Urothelium cell line (cell line): ENCODE measurements around the gene CDKN2D.
A peak's percentile ranks its signal among the peaks of the same experiment; 100 is the strongest.

Experiments used
- DNase-seq: peaks from one replicate; pipeline ENCODE4 v3.0.0; 2011; ENCODE audit warnings: low spot score, mixed read lengths
- FAIRE-seq: peaks from 2 replicates; lab custom pipeline; 2011; peaks lifted over from hg19 to GRCh38; lab: Jason Lieb, UNC

The CDKN2D gene

DNA sequence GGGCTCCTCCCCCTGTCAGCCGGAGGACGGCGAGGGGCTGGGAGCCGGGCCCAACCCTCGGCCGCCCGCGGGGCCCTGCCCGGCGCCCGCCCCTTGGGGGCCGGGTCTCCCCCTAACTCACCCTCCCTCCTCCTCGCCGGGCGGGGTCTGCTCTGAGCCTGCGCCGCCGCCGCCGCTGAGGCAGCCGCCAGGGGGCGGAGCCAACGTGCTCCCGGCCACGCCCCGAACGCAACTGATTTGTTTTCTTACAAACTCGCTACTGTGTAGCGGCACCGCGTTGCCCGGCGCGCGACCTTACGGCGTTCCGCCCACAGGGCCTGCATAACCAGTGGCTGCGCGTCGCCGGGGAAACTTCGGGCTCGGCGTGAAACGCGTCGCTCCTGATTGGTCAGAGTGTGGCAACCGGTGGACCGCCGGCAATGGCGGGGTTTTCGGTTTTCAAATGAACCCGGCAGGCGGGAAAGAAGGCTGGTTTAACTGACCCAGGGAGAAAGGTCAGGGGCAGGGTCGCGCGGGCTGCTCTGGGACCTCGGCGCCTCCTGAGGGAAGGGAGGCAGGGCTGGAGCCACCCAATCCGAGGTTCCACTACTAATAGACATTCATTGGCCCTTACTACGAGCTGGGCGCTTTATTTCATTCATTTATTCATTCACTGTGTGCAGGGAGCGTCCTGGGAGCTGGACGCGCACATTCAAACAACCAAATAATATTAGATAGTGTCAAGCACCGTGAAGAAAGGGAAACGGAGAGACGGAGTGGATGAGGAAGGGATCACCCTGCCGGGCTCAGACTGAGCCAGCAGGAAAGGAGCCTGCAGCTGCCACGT, at the start of gene CDKN2D:
Gene CDKN2D (minus strand): TSS at position 154 of the 826 bp plus-strand sequence. CDS start 326 bp downstream, outside the sequence.
- peak; percentile 76 for FAIRE-seq
- peak; percentile 85 for DNase-seq

DNA sequence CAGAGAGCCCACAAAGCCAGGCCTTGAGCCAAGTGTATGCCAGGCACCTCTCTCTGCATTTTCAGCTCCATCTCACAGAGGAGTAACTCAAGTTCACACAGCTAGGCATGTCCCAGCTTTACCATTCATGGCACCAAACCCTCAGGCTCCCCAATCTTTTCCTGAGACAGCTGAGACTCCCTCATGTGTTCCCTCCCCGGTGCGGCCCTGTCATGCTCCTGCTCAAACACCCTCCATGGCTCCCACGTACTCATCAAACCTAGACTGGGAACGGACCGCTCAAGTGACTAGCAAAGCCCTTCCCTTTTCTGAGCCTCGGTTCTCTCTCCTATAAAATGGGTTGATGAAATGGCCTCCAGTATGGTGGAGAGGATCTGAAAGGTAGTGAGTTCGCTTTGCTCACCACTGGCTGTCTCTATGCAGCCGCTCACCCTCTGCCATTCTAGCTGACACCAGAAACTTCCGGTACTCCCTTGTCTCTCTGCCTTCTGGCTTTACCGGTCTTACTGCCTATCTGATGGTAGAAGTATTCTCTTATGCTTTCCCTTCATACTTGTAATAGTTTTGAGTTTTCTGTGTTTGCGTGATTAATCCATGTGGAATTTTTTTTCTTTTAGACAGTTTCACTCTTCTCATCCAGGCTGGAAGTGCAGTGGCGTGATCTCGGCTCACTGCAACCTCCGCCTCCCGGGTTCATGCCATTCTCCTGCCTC, 48.8 kb upstream of the CDKN2D start:
- FAIRE-seq = no peak
- DNase-seq = peak; percentile 40

DNA sequence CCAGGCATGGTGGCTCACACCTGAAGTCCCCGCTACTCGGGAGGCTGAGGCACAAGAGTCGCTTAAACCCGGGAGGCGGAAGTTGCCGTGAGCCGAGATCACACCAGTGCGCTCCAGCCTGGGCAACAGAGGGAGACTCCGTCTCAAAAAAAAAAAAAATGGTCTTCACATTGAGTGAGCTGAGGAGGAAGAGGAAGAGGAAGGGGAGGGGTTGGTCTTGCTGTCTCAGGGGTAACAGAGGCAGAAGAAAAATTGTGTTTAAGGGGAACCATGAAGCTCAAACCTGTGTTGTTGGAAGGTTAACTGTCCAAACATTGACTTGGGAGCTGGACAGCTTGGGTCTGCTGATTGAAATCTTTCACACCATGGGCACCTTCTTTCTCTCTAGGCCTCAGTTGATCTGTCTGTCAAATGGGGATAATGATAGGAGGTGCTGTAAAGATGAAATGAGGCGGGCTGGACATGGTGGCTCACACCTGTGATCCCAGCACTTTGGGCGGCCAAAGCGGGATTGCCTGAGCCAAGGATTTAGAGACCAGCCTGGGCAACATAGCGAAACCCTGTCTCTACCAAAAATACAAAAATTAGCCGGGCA, 46.7 kb upstream of the CDKN2D start:
- FAIRE-seq = no peak

DNA sequence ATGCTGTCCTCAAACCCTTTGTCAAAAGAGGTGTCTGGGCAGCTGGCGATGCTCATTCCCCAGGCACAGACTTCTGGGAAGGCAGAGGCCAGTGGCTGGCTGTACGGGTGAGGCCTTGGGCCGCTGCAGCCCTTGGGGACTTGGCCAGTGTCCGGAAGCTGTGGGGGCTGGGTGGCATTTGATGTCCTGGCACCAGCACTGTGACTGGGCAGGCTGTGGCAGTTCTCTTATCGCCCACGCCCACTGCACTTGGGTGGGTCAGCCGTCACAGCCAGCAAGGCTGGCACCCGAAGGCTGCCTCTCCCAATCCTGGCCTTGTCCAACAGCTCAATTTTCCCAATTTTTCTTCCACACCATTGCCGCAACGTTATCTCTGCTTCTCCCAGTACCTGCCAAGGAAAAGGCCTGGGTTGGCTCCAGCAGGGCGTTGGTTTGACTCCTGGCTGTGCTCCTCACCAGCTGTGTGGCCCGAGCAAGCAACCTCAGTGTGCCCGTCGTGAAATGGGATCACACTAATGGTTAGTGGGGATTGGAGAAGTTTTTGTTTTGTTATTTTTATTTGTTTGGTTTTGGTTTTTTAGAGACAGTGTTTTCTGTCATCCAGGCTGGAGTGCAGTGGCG, 43.8 kb upstream of the CDKN2D start:
- FAIRE-seq = no peak
- DNase-seq = no peak

More for the DNA sequence above, 46.7 kb upstream of the CDKN2D start:
- no peak for DNase-seq

DNA sequence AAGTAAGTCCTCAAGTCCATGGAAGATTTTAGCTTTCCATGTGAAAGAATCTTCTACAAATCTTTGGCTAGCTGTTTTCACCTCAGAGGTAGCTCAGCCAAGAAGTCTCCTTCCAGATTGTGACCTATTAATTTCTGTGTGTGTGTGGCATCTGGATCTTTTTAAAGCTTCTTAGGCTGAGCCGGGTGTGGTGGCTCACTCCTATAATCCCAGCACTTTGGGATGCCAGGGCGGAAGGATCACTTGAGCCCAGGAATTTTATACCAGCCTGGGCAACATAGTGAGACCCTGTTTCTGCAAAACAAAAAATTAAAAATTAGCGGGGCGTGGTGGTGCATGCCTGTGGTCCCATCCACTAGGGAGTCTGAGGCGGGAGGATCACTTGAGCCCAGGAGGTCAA, 43.1 kb upstream of the CDKN2D start:
- DNase-seq (no peak), FAIRE-seq (no peak)

DNA sequence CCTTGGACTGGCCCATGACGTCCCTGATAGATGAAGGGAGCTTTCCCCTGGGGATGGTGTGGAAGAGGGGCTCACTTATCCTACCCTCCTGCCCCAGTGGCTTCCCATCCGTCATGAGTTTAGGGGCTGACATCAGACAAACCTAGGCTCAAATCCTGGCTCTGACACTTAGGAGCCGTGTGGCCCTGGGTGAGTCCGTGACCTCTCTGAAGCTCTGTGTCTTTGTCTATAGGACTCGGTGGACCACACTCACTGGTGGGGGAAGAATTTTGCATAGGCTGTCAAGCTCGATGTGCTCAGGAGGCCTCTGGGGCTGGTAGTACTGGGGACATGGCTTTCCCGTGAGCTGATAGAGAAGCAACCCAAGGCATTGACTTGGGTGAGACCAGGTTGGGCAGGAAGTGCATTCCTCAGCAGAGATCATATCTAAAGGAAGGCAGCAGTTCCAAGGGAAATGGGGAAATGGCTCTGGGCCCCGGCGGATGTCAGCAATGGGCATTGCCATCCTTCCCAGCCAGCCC, 35.7 kb upstream of the CDKN2D start:
- DNase-seq (no peak), FAIRE-seq (no peak)

DNA sequence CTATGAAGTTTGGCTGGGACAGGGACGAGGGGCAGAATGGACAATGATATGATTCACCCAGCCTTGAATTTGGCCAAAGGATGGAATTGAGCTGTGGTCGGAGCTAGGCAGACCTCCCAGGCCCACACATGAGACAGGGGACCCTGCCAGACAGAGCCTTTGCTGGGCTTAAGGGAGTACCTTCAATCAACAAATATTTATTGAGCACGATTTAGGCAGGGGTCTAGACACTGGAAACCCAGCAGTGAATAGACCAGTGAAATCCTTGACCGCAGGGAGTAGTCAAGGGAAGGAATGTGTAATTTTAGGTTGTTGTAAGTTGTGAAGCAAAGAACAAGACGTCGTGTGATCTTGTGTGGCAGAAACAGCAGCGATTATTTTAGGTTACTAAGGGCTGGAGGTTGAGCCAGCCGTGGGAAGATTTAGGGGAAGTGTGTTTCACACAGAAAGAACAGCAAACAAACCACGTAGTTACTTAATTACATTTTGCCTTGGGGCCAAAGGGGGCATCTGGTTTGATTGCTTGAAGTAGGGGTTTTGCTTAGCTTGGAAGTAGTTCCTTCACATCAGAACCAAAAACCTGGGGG, 35.2 kb upstream of the CDKN2D start:
- no peak for DNase-seq
- no peak for FAIRE-seq

DNA sequence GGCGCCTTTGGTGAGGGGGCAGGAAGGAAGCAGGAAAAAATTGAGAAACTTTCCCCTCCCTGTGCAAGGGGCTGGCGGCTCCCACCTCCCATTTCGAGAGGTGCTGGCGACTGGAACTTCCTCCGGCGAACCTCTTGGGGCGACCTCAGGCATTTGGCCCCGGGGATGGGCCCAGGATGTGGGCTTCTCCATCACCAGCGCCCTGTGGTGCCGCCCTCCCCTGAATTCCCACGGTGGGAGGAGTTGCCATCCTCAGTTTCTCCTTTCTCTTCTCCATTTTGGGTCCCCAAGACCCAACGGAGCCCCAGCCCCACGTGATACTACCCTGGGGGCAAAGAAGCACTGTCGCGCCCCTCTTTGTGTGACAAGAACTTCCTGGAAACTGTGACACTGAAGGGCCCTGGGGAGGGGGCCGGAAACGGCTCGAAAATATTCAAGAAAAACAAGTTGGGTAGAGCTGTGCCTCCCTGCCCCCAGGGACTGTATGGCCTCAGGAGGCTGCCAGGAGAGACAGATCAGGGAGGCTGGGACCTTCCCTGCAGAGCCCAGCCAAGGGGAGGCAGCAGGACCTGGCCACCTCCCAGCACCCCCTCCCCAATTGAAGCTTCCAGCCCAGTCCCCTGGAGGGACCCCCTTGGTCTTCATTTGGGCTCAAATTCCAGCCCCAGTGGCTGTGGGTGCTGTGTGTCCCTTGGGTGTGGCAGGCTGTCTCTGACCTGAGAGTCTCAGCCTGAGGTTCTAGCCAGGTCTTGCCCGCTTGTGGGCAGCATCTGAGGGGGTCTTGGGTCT, 34.5 kb upstream of the CDKN2D start:
- no peak for FAIRE-seq
- DNase-seq = no peak

DNA sequence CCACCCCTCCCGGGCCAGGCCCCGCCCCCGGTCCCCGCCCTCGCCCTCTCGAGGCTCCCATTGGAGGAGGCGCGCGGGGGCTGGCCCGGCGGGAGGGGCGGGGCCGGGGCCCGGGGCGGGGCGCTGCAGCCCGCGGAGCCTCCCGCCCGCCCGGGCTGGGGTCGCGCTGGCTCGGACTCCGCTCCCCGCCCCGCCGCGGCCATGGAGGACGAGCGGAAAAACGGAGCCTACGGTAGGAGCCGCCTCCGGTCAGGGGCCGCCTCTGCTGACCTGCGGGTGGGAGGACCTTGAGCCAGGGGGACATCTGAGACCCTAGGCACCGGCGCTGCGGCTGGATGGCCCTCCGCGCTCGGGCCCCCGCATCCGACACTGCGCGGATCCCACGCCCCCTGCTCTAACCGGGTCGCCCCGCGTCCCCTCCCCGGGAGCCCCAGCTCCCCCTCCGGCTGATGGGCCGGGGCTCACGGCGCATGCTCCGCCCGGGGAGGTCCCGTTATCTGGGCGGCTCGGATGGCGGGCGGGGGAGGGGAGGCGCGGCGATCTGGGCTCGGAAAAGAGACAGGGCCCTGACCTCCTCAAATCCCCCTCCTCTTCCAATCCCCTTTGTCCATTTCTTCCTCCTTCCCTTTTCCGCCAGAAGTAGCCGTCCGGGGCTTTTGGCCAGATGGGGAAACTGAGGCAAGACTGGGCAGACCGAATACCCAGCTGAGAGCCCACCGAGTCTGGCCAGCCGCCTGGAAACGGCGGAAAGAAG, 33.7 kb upstream of the CDKN2D start:
- DNase-seq (peak; percentile 92), FAIRE-seq (no peak)

DNA sequence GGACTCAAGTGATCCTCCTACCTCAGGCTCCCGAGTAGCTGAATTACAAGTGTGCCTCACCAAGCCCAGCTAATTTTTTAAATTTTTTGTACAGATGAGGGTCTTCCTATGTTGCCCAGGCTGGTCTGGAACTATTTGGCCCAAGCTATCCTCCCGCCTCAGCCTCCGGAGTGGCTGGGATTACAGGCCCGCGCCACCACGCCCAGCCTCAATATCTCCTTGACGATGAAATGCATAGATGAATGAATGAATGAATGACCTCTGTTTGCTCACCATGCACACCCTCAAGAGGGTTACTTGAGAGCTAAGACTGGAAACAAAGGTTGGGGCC, 33.2 kb upstream of the CDKN2D start:
- FAIRE-seq (no peak), DNase-seq (no peak)

DNA sequence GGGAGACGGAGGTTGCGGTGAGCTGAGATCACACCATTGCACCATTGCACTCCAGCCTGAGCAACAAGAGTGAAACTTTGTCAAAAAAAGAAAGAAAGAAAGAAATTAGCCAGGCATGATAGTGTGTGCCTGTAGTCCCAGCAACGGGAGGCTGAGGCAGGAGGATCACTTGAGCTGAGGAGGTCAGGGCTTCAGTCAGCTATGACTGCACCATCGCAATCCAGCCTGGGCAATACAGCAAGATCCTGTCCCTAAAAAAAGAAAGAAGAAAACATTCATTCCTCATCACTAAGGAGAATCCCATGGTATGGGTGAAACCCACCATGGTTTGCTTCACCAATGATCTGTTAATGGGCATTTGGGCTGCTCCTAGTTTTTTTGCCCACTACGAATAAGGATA, 31.4 kb upstream of the CDKN2D start:
- FAIRE-seq = no peak
- DNase-seq = no peak

DNA sequence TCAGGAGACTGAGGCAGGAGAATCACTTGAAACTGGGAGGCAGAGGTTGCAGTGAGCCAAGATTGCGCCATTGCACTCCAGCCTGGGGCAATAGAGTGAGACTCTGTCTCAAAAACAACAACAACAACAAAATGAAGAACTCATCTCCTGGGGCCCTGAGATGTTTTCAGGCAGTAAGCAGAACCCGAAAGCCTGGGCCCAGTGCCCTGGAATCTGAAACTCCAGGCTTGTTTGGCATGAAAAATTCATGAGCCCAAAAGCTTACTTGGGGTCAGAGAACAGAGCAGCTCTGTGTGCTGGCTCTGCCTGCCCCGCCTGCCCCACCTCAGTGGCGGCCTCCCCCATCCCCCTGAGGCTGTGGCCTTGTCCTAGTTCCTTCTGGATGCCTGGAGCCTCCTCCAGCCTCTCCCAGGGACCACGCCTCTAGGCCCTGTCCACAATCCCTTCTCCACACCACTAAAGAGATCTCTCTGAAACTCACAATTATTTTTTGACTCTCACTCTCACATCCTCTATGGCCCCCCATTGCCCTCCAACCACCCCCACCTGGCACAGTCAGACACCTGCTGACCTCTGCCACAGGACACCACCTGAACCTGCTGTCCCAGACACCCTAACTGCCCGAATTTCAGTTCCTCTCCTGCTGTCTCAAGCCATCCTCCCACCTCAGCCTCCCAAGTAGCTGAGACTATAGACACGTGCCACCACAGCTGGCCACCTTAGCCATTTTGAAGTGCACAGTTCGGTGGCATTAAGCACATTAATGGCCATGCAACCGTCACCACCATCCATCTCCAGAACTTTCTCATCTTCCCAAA, 25.2 kb upstream of the CDKN2D start:
- no peak for DNase-seq
- FAIRE-seq = no peak

DNA sequence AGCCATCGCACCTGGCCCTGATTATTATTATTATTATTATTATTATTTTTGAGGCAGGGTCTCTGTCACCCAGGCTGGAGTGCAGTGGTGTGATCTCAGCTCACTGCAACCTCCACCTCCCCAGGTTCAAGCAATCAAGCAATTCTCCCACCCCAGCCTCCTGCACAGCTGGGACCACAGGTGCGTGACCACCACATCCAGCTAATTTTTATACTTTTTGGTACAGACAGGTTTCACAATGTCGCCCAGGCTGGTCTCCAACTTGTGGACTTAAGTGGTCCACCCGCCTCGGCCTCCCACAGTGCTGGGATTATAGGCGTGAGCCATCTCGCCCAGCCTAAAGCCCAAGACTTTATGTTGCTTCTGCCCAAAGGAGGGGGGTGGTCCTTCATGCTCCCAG, 24.4 kb upstream of the CDKN2D start:
- no peak for FAIRE-seq
- DNase-seq = no peak

DNA sequence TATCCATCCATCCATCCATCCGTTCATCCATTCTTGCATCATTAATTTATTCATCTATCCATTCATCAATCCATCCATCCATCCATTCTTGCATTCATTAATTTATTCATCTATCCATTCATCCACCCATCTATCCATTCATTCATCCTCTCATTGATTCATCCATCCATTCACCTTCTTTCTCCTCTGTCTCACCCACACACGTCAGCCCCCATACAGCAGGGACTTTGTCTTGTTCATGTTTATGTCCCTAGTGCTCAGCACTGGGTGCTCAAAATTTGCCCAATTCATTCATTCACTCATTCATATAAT, 19.0 kb upstream of the CDKN2D start:
- DNase-seq = no peak
- FAIRE-seq = no peak

DNA sequence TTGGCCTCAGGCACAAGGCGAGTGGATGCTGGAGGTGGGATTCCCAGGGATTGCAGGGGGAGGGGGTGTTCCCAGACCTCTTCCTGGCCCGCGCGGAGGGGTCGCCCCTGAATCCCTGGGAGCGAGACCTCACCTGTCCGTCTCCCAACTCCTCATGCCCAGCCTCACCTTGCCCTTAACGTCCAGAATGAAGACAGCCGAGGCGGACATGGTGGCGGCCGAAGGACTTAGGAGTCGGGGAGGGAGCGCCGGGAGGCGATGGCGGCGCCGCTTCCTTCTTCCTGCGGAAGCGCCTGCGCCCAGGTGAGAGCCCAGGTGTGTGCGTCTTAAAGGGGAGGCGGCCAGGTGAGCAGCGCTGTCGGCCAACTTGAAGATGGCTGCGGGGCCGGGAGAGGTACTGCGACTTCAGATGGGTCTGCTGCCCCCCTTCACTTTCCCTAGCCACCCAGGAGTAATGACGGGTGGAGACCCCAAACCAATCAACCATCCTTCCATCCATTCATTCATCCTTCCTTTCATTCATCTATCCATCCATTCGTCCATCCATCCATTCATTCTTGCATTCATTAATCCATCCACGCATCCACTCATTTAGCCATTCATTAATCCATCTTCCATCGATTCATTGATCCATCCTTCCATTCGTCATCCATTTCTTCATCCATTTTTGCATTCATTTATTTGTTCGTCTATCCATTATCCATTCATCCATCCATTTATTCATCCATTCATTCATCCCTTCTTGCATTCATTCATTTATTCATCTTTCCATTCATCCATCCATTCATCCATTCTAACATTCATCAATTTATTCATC, 18.5 kb upstream of the CDKN2D start, which contains the start of gene AP1M2:
Gene AP1M2 (minus strand): TSS at position 291 of the 817 bp plus-strand sequence. CDS start 81 bp downstream, at position 210.
- DNase-seq = no peak
- FAIRE-seq = no peak

DNA sequence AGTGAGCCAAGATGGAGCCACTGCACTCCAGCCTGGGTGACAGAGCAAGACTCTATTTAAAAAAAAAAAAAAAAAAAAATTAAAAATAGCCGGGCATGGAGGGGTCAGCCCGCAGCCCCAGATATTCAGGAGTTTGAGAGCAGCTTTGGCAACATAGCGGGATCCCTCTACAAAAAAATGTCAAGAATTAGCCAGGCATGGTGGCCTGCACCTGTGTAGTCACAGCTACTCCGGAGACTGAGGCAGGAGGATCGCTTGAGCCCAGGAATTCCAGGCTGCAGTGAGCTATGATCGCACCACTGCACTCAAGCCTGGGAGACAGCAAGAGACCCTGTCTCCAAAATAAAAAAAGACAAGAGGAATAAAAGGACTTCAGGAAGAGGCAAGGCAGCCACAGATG, 17.6 kb upstream of the CDKN2D start:
- FAIRE-seq (no peak), DNase-seq (no peak)

DNA sequence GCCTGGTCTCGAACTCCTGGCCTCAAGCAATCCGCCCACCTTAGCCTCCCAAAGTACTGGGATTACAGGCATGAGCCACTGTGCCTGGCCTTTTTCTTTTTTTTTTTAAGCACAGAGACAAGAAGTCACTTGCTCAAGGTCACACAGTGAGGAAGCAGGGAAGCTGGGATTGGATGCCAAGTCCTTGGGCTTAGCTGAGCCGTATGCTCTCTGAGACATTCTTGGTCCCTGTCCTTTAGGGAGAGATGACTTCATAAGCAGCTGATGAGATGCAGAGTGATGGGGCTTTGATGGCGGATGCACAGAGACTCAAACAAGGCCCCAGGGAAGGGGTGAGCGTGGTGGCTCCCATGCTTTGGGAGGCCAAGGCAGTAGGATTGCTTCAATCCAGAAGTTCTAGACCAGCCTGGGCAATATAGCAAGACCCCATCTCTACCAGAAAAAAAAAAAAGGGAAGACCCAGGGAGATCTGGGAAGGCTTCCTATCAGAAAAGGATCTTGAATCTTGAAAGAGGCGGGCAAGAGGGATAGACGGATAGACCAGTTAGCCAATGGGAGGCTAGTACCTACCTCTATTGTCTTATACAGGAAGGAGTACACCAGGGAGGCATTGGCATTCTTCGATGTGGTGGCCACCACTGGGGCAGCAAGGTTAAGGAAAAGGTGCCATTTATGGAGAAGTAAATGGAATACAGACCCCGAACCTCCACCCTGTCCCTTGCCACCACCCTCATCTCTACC, 14.4 kb upstream of the CDKN2D start:
- FAIRE-seq = no peak
- no peak for DNase-seq
